Retina (tissue), 1 donor: ENCODE data around the gene LRRN3.
A peak's percentile ranks its signal among the peaks of the same experiment; 100 is the strongest.

Experiments used
- DNase-seq: peaks from one replicate; pipeline ENCODE4 v3.0.0-alpha.2; 2016

Gene LRRN3

DNA sequence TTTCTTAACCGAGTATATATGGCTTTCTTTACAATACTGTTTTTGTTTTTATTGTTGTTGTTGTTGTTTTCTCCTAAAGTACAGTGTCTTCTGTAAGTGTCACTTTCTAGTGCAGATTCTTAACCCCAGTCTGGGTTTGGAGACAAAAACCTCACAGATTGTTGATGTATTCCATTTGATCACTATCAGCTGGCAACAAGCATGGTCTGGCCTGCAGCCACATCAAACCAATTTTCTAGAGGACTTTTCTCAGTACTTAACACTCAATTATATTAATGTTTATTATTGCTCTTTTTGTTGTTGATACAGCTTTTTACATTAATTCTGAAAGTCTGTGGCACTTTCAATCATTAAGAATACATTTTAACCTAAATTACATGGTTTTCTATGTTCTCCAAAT, 17.1 kb downstream of the LRRN3 start:
- DNase-seq = no peak

- no peak for DNase-seq
These were observed 17.6 kb downstream of the LRRN3 start for GRCh38 chr7:111108496-111108895.

DNA sequence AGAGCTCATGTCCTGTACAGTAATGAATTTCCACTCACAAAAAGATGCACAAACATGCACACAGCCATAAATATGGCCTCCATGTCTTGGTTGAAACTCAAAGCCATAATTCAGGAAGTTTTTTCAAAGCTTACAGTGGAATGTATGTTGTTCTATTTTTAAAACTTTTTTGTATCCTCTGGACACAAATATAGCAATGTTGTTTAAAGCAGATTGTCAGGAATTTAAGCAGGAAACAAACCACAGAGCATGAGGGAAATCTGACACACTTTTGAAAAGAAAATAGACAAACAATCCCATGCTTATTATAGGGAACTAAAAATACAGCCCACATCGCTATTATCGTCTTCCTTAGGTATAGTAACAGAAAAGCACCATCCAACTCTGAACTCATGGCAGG, 21.5 kb downstream of the LRRN3 start:
- no peak for DNase-seq

DNA sequence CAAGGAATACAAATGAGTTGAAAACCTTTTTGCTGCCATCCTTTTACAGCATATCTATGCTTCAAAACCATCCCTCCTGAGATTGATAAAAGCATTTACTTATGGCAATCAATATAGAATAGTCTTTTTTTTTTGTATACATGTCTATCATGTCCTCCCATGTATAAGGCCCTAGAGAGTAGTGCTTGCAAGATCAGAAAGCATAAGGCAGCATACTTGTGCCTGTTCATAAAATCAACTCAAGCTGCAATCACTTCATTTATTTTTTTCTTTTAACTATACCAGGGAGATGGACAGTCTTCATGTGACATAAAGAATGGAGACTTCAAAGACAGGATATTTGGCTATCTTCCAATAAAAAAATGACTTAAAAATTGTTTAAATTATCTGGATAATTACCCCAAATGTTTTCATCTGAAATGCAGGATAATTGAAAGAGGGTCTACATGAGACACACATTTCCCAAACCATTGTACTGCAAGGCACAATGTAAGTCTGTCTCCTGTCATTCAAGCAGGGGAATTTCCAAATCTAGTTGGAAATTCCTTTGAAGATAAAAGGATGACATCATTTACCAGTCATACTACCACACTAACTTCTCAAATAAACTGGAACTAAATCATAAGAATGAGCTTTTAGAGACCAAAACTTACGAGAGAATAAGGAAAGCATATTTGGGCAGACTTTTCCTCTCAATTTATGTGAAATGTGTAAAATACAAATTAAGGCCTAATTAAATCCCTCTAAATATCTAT, 22.5 kb downstream of the LRRN3 start:
- peak; percentile 14 for DNase-seq

DNA sequence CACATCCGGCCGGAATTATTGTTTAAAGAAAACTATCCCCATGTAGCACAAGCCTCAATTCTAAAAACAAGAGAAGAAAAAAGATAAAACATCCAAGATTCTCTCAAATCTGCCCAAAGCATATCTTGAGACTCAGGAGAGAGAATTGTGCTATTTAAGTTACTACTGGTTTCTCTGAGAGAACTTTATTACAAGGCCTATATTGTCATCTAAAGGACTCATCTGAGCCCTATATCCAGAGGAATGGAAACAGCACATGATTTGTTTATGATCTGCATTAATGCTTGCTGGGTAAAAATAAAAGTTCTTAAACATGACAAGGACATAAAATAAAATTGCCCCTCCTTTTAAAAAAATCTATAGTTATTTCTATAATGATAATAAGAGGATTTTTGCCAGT, 25.0 kb downstream of the LRRN3 start:
- DNase-seq = no peak

GRCh38 chr7:111126987-111127386, 36.1 kb downstream of the LRRN3 start:
- DNase-seq = no peak

GRCh38 chr7:111129435-111129834, 38.5 kb downstream of the LRRN3 start:
- DNase-seq = no peak

DNA sequence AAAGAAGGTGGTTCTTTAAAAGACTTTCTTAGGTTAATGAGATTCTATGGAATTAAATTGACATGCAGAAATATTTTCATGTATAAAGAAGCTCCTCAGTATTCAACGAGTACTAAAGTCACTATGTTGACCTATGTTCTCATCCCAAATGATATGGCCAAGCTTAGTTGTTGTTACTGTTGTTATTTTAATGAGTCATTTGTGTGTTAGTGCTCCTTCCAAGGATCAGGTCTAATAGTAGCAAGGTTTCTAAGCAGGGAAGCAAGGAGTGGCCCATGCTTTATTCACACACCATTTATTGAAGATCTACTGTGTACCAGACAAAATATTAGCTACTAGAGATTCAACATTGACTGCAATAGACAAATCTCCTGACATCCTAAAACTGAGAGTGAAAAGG, 41.9 kb downstream of the LRRN3 start:
- no peak for DNase-seq

DNA sequence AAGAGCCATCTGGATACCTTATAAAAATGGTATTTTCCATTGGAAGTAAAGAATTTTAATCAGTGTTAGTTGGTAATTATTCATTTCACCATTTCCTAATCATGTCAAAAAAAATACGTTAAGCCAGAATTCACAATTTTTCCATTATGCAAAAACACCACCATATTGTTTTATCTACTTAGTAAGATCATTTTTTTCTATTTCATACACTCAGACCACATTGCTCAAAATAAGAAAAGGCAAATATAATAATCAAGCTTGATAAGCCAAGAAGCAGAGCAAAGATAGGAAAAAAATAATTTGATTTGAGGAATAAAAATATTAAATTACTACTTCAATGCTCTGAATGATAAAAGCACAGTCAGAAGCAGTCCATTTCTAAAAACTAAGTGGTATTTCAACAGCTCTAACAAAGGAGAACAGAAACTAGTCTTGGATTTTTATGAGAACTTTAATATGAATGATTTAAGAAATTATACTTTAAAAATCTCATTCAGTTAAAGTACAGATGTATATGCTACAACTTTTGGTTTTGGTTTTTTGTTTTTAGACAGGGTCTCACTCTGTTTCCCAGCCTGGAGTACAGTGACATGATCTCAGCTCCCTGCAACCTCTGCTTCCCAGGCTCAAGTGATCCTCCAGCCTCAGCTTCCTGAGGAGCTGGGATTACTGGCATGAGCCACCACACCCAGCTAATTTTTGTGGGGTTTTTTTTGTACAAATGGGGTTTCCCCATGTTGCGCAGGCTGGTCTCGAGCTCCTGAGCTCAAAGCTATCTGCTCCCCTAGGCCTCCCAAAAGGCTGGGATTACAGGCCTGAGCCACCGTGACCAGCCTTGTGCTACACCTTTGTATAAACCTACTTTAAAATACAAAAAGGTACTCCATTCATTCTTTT, 46.6 kb downstream of the LRRN3 start:
- no peak for DNase-seq

DNA sequence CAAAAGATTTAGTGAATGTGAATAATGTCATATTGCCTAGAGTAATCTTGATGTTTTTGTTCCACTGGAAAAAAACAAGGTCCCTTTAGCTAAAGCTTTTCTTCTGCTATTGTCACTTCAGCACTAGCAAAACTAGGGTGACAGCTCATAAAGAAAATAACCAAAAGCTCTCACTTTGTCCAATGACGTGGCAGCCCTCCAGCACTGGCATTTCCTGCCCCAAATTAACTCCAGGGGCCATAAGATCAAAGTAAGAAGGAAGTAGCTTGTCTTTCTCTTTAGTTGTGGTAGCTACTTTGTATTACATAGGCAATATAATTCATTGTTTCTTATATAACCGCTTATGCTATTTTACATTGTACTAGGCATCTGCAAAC, 47.3 kb downstream of the LRRN3 start:
- no peak for DNase-seq

DNA sequence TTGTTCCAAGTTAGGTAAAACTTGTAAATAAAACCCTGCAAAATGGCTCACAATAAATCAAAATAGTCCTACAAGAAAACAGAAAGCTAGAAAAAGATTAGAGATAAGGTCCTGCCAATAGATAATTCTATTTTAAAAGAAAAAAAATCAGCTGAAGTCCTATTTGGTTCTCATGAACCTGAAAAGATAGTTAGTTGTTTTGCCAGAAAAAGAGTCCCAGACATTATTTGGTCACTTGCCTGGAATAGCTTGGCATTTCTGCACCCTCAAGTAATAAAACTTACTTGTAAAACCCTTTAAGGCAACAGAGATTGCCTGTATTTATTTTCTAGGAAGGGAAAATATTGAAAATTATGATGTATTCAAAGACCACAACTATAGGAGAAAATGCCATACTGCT, 47.7 kb downstream of the LRRN3 start:
- no peak for DNase-seq

DNA sequence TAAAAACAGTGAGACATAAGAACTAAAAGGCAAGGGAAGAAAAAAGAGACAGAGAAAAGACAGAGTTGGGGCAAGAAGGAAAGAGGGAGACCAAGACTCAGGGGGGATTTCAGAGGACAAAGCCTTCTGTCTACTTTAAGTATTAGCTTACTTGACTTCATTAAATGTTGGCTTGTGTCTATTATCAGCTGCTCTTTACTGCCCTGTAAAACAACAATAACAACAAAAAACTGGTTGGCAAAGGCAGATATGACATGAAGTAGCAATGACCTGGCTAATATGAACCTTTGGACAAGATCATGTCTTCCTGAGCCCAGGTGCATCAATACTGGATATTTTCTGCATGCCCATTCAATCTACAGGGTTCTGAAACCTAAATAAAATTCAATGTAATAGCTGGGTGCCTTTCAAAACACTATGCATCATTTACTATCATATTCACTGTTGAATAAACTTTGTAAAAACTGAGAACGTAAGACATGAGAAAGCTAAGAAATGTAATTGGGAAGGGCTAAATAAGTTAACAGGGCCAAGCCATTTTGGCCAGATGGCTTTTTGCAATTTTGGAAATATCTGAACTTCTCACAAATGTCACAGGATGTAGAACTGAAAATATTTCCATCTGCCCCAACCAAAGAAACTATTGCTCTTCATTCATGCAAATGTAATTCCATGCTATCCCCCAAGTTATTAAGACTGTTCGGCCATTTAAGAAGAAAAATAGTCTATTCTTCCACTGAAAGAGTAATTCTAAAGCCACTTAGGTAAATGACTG, 49.4 kb downstream of the LRRN3 start:
- DNase-seq = no peak

DNA sequence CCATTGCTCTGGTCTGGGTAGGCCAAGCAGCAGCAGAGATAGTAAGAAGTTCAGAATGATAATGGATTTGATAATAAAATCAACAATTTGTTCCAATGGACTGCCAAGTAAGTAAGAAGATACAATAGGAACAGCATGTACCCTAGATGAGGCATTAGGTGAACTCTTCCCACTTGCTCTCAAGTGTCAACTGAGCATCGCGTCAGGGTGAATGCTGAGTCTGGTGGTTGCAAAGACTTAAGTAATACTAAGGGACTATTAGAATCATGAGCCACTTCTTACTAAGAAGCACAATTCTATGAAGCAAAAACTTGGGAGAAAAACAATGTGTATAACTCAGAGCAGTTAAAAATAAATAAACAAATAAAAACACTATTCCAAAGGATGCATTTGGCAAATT, 54.5 kb downstream of the LRRN3 start:
- no peak for DNase-seq

DNA sequence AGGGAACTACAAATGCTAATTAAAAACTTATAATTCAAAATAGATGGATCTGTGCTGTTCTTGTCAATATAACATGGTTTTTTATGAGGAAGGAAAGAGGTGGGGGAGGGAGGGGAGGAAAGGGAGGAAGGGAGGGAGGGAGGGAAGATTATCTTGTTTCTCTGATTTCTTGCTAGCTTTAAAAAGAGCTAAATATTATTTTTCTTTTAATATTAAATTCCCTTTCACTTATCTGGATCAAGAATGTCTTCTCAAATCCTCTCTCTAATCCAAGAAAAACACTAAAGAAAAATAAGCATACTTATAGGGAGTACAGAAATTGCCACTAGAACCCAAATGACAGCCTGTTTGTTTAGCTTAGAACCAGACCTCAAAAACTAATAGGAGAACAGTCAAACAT, 55.2 kb downstream of the LRRN3 start:
- no peak for DNase-seq

DNA sequence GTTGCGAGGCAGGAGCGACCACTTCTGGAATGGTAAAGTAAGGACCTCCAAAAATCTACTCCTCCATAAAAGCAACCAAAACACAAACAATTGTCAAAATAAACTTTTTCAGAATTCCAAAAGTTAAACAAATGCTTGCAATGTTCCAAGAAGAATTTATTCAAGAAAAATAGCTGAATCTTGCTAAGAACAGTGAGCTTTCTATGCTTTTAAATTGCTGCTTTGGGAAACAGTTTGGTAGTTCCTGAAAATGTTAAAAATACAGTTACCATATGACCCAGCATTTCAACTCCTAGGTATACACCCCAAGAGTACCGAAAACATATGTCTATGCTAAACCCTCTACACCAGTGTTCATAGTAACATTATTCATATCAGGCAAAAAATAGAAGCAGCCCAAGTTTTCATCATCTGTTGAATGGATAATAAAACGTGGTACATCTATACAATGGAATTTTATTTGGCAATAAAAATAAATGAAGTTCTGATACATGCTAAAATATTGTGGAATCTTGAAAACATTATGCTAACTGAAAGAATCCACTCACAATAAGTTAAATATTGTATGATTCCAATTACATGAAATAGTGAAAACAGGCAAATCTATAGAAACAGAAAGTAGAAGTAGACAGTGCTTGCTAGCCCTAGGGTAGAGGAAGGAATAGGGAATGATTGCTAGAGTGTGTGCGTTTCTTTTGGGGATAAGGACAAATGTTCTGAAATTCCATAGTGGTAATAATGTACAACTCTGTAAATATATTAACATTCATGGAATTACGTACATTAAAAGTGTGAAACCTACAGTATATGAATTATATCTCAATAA, 57.0 kb downstream of the LRRN3 start:
- DNase-seq = no peak

- no peak for DNase-seq
These were observed 59.8 kb downstream of the LRRN3 start for GRCh38 chr7:111150709-111151108.

DNA sequence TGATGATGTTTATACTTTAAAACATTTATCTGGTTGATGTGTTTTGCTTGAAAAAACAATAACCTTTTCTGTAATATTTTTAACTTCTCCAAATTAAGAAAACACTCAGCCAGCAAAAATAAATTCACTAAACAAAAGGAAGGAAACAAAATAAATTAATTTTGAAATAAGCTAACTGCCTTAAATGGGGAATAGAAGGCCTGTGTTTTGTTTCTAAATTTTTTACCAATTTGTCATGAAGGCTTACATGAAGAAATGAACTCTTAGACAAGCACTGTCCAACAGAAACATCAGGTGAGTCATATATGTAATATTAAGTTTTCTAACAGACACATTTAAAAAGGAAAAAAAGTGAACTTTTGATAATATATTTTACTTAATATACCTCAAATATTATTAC, 68.5 kb downstream of the LRRN3 start:
- DNase-seq = no peak

GRCh38 chr7:111160297-111160696, 69.4 kb downstream of the LRRN3 start:
- DNase-seq = no peak

GRCh38 chr7:111162692-111163091, 71.8 kb downstream of the LRRN3 start:
- DNase-seq = no peak

DNA sequence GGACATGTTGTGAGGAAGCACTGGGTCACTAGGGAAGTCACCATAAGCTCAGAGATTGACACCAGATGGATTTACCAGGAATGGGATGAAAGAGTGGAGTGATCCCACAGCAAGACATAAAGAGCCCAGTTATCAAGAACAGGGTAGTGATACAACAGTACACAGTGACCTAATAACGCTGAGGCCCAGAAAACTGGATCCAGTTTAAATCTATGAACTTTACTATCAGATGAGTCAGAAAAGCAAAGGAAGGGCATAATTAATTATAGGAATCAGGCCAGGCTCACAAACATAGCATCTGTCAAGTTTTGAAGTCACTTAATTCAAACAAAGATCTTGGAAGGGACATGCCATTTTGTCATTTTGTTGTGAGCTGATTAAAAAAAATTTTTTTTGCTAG, 73.5 kb downstream of the LRRN3 start:
- DNase-seq = no peak

DNA sequence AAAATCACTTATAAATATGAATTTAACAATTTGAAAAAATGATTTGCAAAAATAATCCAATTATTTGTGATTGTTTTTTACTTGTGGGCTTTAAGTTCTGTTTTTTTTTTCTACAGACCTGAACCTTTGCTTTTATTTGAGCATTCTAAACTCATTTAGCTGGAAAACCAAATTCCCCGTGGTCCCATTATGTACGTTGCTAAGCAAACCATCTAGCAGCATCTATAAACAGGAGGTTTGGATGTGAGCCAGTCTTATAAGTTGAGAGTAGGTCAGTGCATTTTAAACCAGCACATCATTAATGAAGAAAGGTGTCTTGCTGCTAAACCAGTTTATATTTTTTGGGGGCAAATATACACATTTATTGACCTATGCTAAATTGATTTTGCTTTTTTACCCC, 77.3 kb downstream of the LRRN3 start:
- no peak for DNase-seq

- no peak for DNase-seq
These were observed 81.8 kb downstream of the LRRN3 start for GRCh38 chr7:111172564-111173257.
